H7 (cell line): Measurements from ENCODE around the gene GALNT18. TPM values are rescaled to one million over a fixed set of nuclear protein-coding genes. Genes with fewer than 3 reads are reported as not detected.

Source experiments
- DNase-seq: peaks from one replicate; pipeline ENCODE4 v3.0.0; 2012
- H3K27me3 ChIP-seq: 2 replicates; pipeline ENCODE4 v1.6.0; 2011; ENCODE audit warnings: mild to moderate bottlenecking, low read length; ENCODE audit not compliant: control insufficient read depth, insufficient read depth
- H3K36me3 ChIP-seq: replicated peaks from 2 replicates; pipeline ENCODE4 v1.5.1; 2011; ENCODE audit warnings: low read length; ENCODE audit not compliant: control insufficient read depth, insufficient read depth
- H3K4me3 ChIP-seq: 2 replicates; pipeline ENCODE4 v1.5.1; 2011; ENCODE audit warnings: low read depth, mild to moderate bottlenecking, control low read depth, low read length, moderate library complexity; ENCODE audit not compliant: insufficient read depth
- total RNA-seq: library from RNA; depleted of rRNA; stranded (reverse); fragments of >200 nt; shearing (Covaris generic); gene quantifications from 2 replicates; pipeline ENCODE4 v1.2.3, GENCODE V29; 2014

Gene GALNT18
- total RNA-seq, 1 experiment from 2014 or later: 1.9 TPM

DNA sequence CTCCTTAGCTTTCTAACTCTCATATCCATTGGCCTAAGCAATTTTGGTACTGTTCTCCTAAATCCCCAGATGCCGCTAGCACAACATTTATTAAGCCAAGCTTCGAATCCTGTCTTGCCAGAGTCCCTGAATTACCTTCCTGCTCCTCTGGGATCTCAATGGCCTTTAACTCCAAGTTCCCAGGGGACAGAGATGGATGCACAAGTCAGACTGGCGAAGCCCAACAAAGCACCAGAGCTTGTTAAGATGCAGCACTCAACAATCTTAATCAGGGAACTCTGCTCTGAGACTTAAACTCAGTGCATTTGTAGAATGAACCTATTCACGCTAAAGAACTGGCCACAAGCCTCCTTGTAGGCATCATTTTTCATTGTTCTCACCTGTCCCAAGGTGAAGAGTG lies 9.4 kb downstream of the GALNT18 start:
- H3K4me3 ChIP-seq: no peak overlapping the region
- DNase-seq: no peak
- H3K36me3 ChIP-seq: no peaks in the 10 kb centered on the region
- no peaks in the 10 kb centered on the region; the same call in 1 of the 2 replicates for H3K27me3 ChIP-seq

DNA sequence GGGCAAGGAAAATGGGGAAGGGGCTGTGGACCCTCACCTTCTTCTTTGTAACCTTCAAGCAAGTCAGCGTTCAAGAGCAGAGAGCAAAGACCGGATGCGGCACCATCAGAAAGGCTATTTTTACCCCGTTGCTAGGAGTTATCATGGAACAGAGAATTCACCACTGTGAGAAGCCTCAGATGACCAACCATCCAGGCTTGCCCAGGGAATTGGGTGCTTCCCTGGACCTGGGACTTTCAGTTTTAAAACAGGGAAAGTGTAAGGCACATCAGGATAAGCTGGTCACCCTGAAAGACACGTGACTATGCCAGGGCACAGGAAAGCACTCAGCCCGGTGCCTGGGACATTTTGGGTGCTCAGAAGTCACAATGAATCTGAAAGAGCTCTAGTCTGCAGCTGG lies 10.4 kb downstream of the GALNT18 start:
- no peak for DNase-seq
- no peaks in the 10 kb centered on the region; the same call in 1 of the 2 replicates for H3K27me3 ChIP-seq
- no peak overlapping the region for H3K4me3 ChIP-seq
- H3K36me3 ChIP-seq: no peaks in the 10 kb centered on the region

DNA sequence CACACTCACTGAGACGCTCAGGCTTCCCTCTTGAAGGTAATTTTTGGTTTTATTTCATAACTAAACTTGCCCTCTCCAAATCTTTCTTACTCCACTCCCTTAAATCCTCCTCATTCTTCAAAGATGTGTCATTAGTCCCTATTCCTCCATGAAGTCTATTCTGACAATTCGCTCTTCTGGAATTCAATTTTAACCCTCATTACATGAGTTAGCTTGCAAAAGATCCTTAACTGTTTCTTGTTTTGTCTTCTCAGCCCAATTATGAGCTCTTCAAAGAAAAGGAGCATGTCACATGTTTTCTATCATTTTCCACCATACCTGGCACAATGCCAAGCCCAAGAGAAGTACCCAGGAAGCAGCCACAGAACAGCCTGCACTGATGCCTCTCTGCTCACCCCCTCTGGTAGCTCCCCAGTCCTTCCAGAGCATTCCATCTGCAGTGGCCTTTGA lies 13.0 kb downstream of the GALNT18 start:
- H3K27me3 ChIP-seq: no peaks in the 10 kb centered on the region; the same call in 1 of the 2 replicates
- no peak overlapping the region for H3K4me3 ChIP-seq
- no peak for DNase-seq
- H3K36me3 ChIP-seq: no peaks in the 10 kb centered on the region

DNA sequence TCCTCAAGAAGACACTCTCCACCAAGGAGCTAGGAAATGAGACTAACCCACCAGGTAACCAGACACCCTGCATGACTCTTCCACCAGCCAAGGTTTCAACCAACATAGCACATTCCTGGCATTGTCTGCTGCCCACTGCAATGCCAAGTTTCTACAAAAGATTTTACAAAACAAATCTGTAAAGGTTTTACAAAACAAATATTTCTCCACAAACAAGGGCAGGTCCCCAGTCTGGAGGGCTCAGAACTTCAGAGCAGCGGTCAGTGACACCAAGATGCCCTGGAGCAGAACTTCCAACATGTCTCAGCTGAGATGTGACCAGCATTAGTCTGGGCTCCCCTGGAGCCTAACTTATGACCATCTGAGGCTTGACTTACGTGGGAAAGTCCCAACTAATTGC lies 14.0 kb downstream of the GALNT18 start:
- Histone ChIP-seq H3K27me3 (no peaks in the 10 kb centered on the region; the same call in 1 of the 2 replicates), H3K4me3 (no peak overlapping the region), H3K36me3 (no peaks in the 10 kb centered on the region)
- DNase-seq: no peak

DNA sequence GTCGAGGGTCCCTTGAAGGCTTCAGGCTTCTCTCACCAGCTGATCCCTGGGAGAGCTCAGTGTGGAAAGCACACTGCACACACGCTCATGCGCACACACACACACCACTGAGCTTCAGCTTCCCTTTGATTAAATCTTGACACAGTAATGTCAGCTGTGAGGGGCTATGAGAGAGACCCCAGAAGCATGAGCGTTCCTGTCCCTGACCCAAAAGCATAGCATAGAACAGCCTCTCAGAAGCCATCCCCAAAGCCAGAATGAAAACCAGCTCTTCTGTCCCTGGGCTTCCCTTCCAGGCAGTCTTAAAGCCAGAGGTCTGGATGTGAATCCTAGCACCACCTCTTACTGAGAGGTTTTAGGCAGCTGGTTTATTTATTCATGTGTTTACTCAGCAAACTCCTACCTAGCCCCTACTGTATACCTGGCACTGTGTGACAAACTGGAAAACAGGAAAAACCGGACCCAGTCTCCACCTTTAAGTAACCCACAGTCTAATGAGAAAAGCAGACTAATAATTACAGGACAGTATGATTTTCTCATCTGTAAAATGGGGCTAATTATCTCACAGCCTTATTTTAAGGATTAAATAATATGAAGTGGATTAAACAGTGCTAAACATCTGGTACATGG lies 15.9 kb downstream of the GALNT18 start:
- no peaks in the 10 kb centered on the region for H3K36me3 ChIP-seq
- no peak for DNase-seq
- H3K27me3 ChIP-seq: no peaks in the 10 kb centered on the region; the same call in 1 of the 2 replicates
- no peak overlapping the region for H3K4me3 ChIP-seq

DNA sequence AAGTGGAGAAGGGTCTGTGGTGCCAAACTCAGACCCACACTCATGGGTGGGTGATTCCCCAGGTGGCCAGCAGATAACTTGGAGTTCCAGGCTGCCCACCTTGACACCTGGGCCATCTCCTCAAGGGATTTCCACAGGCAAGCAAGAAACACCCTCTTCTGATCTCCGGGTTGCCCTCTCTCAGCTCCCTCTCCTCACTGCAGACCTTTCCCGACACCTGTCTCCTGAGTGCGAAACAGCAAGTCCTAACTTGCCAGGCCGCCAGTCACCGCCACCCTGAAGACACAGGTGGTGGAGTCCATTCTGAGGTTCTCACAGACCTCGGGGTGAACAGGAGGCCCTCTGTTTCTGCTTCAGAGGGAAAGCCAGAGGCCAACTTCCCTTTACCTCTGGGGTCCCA lies 16.6 kb downstream of the GALNT18 start:
- Histone ChIP-seq H3K36me3 (no peaks in the 10 kb centered on the region), H3K4me3 (no peak overlapping the region), H3K27me3 (no peaks in the 10 kb centered on the region; the same call in 1 of the 2 replicates)
- no peak for DNase-seq

DNA sequence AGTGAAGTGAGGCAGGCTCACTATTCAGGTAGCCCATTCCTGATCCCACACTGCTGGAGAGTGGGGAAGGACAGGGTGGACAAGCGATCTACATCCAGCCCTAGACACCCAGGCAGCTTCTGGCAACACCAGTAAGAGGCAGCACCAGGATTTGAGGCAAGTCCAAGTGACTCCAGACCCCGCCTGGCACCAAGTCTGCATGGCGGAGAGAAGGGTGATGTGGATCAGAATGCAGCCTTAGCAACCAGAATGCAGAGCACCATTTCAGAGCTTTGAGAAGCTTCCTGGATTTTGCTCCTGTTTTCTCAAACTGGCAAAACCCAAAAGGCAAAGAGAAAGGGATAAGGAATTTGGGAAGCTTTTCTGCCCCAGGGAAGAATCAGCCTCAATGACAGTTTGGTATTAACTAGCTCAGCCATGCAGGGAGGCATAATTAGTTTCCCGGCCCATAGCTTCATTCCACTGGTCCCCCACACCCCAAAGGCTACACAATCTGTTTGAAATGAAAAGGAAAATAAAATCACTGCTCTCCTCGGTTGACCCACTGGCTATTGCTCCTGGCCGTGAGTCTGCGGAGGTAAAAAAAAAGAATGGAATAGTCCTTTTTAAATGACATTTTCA lies 17.3 kb downstream of the GALNT18 start:
- no peaks in the 10 kb centered on the region; the same call in 1 of the 2 replicates for H3K27me3 ChIP-seq
- no peak overlapping the region for H3K4me3 ChIP-seq
- H3K36me3 ChIP-seq: no peaks in the 10 kb centered on the region
- no peak for DNase-seq

DNA sequence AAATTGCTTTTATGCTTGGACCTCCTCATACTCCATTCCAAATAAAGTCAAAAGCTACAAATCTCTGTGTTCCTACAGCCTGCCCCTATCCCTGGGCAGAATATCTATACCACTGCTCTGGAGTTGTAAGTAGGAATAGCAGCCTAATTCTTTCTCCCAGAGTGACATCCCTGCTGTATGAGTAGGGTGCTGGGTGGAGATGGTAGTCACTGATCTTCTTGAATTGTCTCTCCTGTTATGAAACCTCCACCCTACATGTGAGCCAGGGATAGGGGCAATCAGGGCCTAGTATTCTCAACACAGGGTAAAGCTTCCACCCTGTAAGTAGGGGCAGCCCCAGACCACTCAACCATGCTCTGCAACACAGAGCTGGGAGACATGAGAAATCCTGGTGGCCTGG lies 19.8 kb downstream of the GALNT18 start:
- no peak overlapping the region for H3K4me3 ChIP-seq
- no peaks in the 10 kb centered on the region; the same call in 1 of the 2 replicates for H3K27me3 ChIP-seq
- DNase-seq: no peak
- H3K36me3 ChIP-seq: no peaks in the 10 kb centered on the region

DNA sequence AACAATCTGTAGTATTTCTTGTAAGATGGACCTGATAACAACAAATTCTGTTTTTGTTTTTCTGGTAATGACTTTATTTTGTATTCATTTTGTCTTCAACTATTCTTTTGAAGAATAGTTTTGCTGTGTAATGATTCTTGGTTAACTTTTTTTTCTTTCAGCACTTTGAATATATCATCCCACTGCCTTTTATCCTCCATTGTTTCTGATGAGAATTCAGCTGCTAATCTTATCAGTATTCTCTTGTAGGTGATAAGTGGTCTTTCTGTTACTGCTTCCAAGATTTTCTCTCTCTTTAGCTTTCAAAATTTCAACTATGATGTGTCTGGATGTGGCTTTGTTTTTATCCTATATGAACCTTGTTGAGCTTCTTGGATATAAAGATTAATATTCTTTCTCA lies 21.5 kb downstream of the GALNT18 start:
- no peak for DNase-seq
- Histone ChIP-seq H3K4me3 (no peak overlapping the region), H3K36me3 (no peaks in the 10 kb centered on the region), H3K27me3 (no peaks in the 10 kb centered on the region)

DNA sequence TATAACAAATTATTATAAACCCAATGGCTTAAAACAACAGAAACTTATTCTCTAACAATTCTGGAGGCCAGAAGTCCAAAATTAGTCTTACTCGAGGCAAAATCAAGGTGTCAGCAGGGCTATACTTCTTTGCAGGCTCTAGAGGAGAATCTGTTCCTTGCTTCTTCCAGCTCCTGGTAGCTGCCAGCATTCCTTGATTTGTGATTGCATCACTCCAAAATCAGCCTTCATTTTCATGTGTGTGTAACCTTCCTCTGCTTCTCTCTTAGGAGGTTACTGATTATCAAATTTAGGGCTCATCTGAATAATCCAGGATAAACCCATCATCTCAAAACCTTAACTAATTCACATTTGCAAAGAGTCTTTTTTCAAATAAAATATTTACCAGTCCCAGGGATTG lies 23.6 kb downstream of the GALNT18 start:
- DNase-seq: no peak
- no peaks in the 10 kb centered on the region for H3K27me3 ChIP-seq
- no peak overlapping the region for H3K4me3 ChIP-seq
- no peaks in the 10 kb centered on the region for H3K36me3 ChIP-seq

DNA sequence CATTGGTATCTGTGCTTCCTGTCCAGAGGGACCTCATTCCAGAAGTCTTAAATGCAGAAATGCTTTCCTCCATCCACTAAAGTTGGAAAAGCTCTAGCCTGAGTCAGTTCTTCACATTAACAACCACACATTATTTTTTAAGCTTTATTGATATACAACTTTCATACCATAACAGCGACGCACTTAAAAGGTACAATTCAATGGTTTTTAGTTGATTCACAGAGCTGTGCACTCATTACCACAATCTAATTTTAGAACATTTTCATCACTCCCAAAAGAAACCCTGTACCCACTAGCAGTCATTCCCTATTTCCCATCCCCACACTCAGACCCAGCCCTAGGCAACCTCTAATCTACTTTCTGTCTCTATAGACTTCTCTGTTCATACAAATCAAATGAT lies 27.6 kb downstream of the GALNT18 start:
- H3K4me3 ChIP-seq: no peak overlapping the region
- DNase-seq: no peak
- H3K36me3 ChIP-seq: no peaks in the 10 kb centered on the region
- H3K27me3 ChIP-seq: no peaks in the 10 kb centered on the region

DNA sequence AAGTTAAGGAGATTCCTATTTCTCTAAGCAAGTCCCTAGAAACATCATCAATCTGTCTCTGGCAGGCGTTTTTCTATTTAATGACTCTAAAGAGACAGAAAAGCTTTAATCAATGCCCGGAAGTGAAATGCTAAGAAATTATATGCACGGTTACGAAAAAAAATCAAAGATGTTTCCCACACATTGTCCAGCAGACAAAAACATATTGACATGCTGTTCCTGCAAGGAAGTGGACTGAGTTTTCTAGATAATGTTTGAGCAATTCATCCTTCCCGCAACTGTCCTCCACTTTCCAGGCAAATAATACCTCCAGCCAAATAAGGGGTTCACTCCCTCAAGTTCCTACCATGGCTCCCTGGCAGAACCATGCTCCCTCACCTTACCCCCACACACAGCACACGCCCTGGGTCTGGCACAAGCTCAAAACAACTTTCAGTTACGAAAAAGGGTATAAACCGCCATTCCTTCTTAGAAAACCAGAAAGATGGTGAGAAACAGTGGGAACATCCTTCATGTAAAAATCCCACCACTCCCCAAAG lies 29.6 kb downstream of the GALNT18 start:
- H3K4me3 ChIP-seq: no peak overlapping the region
- DNase-seq: no peak
- no peaks in the 10 kb centered on the region for H3K36me3 ChIP-seq
- H3K27me3 ChIP-seq: no peaks in the 10 kb centered on the region

DNA sequence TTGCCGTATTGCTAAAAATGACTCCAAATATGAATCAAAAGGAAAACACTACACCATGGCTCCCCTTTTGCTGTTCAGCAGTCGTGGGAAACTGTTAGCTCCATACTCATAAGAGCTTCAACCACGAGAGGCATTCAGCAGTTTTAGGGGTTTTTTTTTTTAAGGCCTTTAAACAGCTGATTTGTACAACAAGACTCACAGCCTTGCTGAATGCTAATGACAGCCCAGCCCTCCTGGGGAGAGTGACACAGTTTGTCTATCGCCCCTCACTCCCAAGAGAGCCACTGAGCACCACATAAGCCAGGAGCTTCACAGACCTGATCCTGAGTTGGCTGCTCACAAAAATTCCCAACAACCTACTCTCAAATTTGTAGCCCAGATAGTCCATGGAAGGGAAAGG lies 32.4 kb downstream of the GALNT18 start:
- Histone ChIP-seq H3K27me3 (no peaks in the 10 kb centered on the region), H3K36me3 (no peaks in the 10 kb centered on the region), H3K4me3 (no peak overlapping the region)
- no peak for DNase-seq

DNA sequence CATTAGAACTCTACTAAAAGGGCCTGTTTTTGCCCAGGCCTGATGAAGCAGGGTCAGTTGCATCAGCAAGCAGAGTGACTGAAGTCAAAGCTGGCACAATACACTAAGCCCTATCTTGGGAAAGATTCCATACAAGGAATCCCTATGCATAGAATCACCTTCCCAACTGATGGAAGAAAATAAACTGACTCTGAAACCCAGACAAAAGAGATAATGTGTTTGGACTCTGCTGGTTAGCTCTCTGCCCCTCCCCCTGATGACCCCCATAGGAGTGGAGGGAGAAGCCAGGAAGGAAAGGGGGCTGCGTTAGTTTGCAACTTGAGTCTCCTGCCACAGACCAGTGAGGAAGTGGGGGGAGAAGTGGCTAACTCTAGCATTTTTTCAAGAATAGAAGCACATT lies 32.9 kb downstream of the GALNT18 start:
- H3K36me3 ChIP-seq: no peaks in the 10 kb centered on the region
- H3K27me3 ChIP-seq: no peaks in the 10 kb centered on the region
- no peak for DNase-seq
- H3K4me3 ChIP-seq: no peak overlapping the region

DNA sequence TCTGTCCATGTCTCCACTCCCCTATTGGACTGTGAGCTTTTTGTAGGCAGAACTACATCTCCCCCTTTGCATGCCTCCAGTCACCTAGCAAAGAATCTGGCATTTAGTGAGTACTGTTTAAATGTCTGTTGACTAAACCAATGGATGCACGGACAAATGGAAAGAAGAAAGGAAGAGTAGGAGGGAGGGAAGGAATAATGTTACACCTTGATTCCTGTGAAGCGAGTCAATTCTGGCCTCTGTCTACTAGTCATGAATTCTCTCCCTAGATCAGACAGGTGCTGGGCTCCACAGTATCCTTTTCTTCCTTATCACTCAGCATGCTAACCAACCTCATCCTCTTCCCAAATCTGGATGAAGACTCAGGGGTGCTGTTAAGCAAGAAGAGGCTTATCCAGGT lies 33.6 kb downstream of the GALNT18 start:
- Histone ChIP-seq H3K27me3 (no peaks in the 10 kb centered on the region), H3K4me3 (no peak overlapping the region), H3K36me3 (no peaks in the 10 kb centered on the region)
- DNase-seq: no peak
